Measurements from ENCODE around the gene HSBP1L1. TPM values are rescaled to one million over a fixed set of nuclear protein-coding genes. Genes with fewer than 3 reads are reported as not detected.

HSBP1L1 gene
- total and polyA plus RNA-seq, 2 of the 13 experiments (the other 11 are each of a cell fraction or from before 2014, with no cell fraction given): 22.6 to 45.1 TPM

DNA sequence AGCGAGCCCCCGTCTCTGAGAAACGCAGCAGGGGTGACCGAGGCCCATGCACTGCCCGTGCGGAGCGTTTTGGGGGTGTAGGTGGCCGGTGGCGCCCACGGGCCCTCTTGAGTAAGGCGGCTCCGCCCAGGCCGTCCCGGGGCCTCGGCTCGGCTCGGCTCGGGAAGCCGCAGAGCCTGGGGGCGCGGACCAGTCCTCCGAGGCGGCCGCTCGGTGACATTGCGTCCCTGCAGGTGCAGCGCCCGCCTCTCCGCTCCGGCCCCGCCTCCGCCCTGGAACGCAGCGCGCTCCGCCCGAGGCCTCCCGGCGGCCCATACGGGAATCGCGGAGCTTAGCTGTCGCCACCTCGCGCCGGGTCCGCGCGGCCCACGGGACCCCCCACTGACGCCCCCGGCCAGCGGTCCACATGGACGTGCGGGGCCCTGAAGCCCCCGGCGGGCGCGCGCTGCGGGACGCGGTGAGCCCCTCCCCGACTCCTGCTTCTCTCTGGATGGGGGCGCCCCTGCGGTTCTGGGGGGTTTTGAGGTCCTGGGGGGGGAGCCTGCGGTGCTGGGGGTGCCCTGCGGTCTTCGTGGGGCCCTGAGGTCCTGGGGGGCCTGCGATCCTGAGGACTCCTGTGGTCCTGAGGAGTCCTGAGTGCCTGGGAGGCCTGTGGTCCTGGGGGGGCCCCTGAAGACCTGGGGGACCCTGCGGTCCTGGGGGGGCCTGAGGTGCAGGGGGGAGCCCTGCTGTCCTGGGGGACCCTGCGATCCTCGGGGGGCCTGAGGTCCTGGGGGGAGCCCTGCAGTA lies at the start of gene HSBP1L1 (continued):
- TF ChIP-seq ZNF12 (CRISPR knock-in tag; IDR thresholded peaks at IDR 0.05): 0 out of 2 replicates have a peak, but pooled peaks have one; percentile 17
- no peak for TF ChIP-seq ZNF335 (CRISPR knock-in tag; IDR thresholded peaks at IDR 0.05)
- TF ChIP-seq ZNF605 (CRISPR knock-in tag; IDR thresholded peaks at IDR 0.05): no peak
- no peak for TF ChIP-seq IKZF4 (CRISPR knock-in tag; IDR thresholded peaks at IDR 0.05; ENCODE audit: borderline replicate concordance, low read depth, not compliant biosample characterization)
- no peak for TF ChIP-seq GATA4 (IDR thresholded peaks at IDR 0.05; ENCODE audit: borderline replicate concordance, low read depth)
- no peak for TF ChIP-seq ZNF775 (CRISPR knock-in tag; IDR thresholded peaks at IDR 0.05; ENCODE audit: borderline replicate concordance)
- TF ChIP-seq, protein P1, sequence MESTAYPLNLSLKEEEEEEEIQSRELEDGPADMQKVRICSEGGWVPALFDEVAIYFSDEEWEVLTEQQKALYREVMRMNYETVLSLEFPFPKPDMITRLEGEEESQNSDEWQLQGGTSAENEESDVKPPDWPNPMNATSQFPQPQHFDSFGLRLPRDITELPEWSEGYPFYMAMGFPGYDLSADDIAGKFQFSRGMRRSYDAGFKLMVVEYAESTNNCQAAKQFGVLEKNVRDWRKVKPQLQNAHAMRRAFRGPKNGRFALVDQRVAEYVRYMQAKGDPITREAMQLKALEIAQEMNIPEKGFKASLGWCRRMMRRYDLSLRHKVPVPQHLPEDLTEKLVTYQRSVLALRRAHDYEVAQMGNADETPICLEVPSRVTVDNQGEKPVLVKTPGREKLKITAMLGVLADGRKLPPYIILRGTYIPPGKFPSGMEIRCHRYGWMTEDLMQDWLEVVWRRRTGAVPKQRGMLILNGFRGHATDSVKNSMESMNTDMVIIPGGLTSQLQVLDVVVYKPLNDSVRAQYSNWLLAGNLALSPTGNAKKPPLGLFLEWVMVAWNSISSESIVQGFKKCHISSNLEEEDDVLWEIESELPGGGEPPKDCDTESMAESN (CRISPR knock-in tag; conservative IDR thresholded peaks at IDR 0.05): 0 out of 2 replicates have a peak, but pooled peaks have one; percentile 39
- TF ChIP-seq SRSF4 (IDR thresholded peaks at IDR 0.05; ENCODE audit: low read depth, low read length, poor library complexity, severe bottlenecking): peak; percentile 41
- TF ChIP-seq, protein P2, sequence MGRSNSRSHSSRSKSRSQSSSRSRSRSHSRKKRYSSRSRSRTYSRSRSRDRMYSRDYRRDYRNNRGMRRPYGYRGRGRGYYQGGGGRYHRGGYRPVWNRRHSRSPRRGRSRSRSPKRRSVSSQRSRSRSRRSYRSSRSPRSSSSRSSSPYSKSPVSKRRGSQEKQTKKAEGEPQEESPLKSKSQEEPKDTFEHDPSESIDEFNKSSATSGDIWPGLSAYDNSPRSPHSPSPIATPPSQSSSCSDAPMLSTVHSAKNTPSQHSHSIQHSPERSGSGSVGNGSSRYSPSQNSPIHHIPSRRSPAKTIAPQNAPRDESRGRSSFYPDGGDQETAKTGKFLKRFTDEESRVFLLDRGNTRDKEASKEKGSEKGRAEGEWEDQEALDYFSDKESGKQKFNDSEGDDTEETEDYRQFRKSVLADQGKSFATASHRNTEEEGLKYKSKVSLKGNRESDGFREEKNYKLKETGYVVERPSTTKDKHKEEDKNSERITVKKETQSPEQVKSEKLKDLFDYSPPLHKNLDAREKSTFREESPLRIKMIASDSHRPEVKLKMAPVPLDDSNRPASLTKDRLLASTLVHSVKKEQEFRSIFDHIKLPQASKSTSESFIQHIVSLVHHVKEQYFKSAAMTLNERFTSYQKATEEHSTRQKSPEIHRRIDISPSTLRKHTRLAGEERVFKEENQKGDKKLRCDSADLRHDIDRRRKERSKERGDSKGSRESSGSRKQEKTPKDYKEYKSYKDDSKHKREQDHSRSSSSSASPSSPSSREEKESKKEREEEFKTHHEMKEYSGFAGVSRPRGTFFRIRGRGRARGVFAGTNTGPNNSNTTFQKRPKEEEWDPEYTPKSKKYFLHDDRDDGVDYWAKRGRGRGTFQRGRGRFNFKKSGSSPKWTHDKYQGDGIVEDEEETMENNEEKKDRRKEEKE (IDR thresholded peaks at IDR 0.05): no peak
- TF ChIP-seq RARG (CRISPR knock-in tag; IDR thresholded peaks at IDR 0.05; ENCODE audit: low read depth): no peak
- peak; percentile 57; the same call in 1 of the 2 replicates for TF ChIP-seq HINFP (CRISPR knock-in tag; IDR thresholded peaks at IDR 0.05; ENCODE audit: low read depth)
- TF ChIP-seq FOXC1 (CRISPR knock-in tag; IDR thresholded peaks at IDR 0.05; ENCODE audit: borderline replicate concordance): no peak
- no peak; the same call in 1 of the 2 replicates for TF ChIP-seq POGZ (CRISPR knock-in tag; IDR thresholded peaks at IDR 0.05)
- TF ChIP-seq, protein P3, sequence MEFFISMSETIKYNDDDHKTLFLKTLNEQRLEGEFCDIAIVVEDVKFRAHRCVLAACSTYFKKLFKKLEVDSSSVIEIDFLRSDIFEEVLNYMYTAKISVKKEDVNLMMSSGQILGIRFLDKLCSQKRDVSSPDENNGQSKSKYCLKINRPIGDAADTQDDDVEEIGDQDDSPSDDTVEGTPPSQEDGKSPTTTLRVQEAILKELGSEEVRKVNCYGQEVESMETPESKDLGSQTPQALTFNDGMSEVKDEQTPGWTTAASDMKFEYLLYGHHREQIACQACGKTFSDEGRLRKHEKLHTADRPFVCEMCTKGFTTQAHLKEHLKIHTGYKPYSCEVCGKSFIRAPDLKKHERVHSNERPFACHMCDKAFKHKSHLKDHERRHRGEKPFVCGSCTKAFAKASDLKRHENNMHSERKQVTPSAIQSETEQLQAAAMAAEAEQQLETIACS (CRISPR knock-in tag; IDR thresholded peaks at IDR 0.05): peak; percentile 71
- no peak for TF ChIP-seq HOXA7 (CRISPR knock-in tag; IDR thresholded peaks at IDR 0.05)
- TF ChIP-seq DR1 (CRISPR knock-in tag; IDR thresholded peaks at IDR 0.05): no peak; the same call in 1 of the 2 replicates
- TF ChIP-seq HDAC1 (CRISPR knock-in tag; IDR thresholded peaks at IDR 0.05): no peak; the same call in none of the 2 replicates
- TF ChIP-seq THAP9 (CRISPR knock-in tag; IDR thresholded peaks at IDR 0.05; ENCODE audit: borderline replicate concordance): no peak

All from HepG2 (cell line).